NCI-H1417 (cell line): ENCODE measurements around the gene MRPL12.

Experiments used
- DNase-seq, 3 experiments: peaks; one replicate each; lab custom pipeline; 2025; lab: John Stamatoyannopoulos, UW

The MRPL12 gene

GRCh38 chr17:81682565-81683207 lies 20.5 kb upstream of the MRPL12 start:
- DNase-seq: peak in 1 of 3 experiments; percentile 42

DNA sequence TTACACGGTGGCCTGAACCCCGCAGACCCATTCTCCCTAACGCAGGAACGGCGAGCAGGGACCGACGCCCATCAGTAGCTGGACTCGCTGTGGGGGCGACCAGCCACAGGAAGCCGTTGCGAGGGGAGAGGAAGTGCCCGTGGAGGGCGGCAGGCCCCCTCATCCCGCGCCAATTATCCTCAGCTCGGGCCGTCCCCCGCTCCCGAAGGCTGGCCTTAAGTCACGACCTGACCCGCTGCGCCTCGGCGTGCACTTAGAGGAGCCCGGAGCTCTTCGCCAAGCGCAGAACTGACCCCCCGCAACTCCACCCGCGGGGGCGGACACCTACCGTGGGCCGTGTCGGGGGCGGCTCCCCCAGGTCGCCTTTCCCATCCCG lies 20.0 kb upstream of the MRPL12 start:
- DNase-seq: peak in 1 of 3 experiments; percentile 46

- DNase-seq: peak; percentile 99 to 100 (median 99)
Measured at GRCh38 chr17:81683584-81684441, 19.4 kb upstream of the MRPL12 start, which contains the start of the genes ARL16 and HGS. Gene ARL16, minus strand, starts transcription at chr17:81683797. Its CDS starts 44 bp downstream, at chr17:81683753. Gene HGS, plus strand, starts transcription at chr17:81684011. Its CDS starts 56 bp downstream, at chr17:81684067.

DNA sequence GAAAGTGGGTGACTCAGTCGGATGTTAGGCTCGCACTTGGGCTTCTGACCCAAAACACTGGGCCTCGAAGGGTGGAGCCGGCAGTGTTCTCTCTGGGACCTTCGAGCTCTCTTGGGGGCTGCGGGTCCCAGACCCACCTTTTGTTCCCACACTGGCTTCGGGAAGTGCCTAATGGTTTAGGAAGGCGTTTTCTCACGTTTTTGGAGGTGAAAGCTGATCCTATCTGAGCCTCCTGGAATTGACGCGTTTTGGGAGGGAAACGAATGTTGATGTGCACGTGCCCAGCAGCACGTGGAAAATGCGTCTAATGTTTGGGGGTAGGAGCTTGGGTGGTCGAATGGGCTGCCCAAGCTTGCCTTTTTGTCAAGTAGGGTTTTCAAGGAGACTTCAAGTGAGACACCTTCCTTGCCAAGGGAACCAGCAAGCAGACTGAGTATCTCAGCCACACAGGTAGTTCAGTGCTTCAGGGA lies 18.7 kb upstream of the MRPL12 start:
- no peak for DNase-seq

DNA sequence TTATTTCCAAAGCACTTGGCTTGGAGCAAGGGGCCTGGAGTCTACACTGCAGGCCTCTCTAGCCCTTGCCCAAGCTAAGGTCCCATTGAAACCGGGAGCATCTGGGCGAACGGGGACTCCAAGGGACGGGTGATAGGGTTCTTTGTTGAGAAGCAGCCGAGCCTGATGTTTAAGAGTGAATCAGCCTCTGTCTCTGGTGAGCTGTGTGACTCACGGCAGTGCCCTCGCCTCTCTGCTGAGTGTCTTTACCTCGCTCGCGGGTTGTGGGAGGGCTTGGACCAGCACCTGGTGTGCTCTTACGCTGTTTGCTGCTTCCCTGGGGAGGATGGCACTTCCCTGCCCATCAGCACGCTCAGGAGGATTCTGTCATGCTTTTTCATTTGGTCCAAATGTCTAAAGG lies 18.1 kb upstream of the MRPL12 start:
- no peak for DNase-seq

GRCh38 chr17:81686614-81687013 lies 16.6 kb upstream of the MRPL12 start:
- no peak for DNase-seq

DNA sequence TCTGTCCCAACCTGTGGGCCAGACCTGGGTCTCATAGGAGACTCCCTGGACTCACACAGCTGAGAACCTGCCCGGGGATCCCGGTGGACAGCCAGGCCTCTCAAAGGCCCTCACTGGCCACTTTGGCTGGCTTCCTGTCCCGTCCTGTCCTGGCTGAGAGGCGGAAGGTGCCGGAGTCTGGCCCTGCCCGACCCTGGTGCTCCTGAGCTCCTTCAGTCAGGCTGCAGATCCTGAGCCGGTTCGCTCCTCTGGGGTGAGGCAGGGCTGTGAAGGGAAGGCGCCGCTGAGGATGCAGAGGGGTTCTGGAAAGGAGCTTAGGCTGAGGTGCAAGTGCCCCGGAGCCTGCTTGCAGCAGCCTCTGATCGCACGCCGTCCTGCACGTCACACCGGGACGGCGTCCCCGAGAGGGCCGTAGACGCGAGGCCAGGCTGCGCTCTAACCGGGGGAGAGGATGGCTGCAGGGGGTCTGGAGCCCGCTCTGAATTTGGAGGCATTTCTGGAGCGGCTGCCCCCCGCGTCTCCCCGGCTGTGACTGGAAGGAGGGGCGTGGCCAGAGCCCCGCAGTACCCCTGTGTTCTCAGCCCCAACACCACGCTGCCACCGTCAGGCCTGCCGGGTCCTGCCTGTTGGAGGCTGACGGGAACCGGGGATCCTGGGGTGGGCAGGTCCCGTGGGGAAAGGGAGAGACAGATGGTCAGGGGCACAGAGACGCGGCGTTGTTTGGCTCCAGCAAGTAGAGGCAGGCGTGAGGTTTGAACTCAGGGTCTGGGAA lies 15.2 kb upstream of the MRPL12 start:
- DNase-seq: no peak

DNA sequence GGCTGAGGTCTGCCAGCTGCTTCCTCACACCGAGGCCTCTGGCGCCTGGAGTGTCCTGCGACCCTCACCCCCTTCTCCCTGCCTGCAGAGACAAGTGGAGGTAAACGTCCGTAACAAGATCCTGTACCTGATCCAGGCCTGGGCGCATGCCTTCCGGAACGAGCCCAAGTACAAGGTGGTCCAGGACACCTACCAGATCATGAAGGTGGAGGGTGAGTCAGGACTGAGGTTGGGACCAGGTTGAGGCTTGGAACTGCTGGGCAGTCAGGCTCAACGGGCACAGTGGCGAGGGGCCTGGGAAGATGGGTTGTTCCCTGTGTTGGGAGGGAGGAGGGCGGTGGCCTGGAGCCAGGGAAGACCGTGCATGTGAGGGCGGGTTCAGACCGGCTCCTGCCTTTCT lies 14.6 kb upstream of the MRPL12 start:
- no peak for DNase-seq

GRCh38 chr17:81690066-81690465 lies 13.1 kb upstream of the MRPL12 start:
- no peak for DNase-seq

GRCh38 chr17:81690549-81690948 lies 12.6 kb upstream of the MRPL12 start:
- DNase-seq: no peak

- no peak for DNase-seq
Measured at GRCh38 chr17:81691196-81691595, 12.0 kb upstream of the MRPL12 start.

GRCh38 chr17:81691608-81692007 lies 11.6 kb upstream of the MRPL12 start:
- DNase-seq: no peak

DNA sequence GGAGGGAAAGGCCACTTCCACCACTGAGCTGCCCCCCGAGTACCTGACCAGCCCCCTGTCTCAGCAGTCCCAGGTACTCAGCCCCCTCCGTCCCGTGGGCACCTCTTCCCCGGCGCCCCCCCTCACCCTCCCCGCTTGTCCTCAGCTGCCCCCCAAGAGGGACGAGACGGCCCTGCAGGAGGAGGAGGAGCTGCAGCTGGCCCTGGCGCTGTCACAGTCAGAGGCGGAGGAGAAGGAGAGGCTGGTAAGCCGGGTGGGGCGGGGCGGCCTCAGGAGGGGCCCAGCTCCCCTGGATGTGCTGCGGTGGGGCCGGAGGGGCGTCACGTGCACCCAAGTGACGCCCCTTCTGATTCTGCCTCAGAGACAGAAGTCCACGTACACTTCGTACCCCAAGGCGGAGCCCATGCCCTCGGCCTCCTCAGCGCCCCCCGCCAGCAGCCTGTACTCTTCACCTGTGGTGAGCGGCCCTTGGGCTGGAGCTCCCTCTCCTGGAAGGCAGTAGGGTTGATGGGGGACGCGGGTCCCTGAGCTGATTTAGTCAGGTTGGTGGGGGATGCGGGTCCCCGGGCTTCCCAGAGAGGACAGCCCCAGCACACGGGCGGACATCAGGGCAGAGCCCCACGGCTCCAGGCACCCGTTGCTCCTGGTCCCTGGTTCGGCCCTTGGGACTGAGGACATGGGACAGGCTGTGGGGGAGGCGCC lies 9.5 kb upstream of the MRPL12 start:
- no peak for DNase-seq

DNA sequence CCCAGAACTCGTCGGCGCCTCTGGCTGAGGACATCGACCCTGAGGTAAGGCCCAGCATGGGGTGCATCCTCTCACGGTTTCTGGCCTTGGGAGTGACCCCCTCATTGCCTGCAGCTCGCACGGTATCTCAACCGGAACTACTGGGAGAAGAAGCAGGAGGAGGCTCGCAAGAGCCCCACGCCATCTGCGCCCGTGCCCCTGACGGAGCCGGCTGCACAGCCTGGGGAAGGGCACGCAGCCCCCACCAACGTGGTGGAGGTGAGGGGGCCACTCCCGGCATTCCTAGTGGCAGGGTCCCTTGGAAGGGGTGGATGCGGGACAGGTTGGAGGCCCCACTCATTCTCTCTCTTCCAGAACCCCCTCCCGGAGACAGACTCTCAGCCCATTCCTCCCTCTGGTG lies 8.4 kb upstream of the MRPL12 start:
- no peak for DNase-seq

DNA sequence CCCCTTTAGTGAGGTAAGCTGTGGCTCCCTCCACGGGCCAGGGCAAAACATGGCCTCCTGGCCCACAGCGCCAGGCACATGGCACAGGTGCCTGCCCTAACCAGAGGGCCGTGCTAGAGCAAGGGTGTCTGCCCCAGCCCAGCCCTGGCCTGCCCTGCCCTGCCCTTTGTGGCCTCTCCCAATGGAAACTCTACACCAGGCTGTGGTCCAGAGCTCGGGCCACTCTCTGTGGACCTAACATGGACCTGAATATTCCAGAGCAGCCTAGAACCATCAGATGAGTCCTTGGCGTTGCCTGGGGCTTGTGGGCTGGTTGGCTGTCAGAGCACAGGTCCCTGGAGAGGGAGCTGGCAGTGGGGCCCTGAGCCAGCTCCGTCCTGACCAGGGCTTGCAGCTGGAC lies 8.0 kb upstream of the MRPL12 start:
- DNase-seq: no peak

DNA sequence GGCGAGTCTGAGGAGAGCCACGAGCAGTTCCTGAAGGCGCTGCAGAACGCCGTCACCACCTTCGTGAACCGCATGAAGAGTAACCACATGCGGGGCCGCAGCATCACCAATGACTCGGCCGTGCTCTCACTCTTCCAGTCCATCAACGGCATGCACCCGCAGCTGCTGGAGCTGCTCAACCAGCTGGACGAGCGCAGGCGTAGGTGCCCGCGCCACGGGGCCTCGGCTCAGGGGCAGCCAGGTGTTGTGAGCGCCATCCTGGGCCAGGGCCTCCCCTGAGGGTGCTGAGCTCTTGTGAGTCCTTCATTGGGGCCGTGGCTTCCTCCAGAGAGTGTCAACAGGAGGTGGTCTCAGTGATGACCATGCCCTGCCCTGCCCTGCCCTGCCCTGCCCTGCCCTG lies 7.4 kb upstream of the MRPL12 start:
- DNase-seq: no peak

DNA sequence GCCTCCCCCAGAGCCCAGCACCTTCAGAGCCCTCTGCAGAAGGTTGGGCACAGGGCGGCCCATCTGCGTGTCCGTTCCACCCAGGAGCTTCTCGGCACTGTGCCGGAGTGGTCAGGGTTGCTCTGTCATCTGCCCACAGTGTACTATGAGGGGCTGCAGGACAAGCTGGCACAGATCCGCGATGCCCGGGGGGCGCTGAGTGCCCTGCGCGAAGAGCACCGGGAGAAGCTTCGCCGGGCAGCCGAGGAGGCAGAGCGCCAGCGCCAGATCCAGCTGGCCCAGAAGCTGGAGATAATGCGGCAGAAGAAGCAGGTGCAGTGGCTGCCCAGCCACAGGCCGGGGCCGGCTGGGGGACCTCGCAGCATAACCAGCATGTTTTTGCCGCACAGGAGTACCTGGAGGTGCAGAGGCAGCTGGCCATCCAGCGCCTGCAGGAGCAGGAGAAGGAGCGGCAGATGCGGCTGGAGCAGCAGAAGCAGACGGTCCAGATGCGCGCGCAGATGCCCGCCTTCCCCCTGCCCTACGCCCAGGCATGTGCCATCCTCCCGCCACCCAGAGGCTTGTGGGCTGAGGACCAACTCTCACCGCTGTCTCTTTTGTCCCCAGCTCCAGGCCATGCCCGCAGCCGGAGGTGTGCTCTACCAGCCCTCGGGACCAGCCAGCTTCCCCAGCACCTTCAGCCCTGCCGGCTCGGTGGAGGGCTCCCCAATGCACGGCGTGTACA lies 6.8 kb upstream of the MRPL12 start:
- DNase-seq: no peak

DNA sequence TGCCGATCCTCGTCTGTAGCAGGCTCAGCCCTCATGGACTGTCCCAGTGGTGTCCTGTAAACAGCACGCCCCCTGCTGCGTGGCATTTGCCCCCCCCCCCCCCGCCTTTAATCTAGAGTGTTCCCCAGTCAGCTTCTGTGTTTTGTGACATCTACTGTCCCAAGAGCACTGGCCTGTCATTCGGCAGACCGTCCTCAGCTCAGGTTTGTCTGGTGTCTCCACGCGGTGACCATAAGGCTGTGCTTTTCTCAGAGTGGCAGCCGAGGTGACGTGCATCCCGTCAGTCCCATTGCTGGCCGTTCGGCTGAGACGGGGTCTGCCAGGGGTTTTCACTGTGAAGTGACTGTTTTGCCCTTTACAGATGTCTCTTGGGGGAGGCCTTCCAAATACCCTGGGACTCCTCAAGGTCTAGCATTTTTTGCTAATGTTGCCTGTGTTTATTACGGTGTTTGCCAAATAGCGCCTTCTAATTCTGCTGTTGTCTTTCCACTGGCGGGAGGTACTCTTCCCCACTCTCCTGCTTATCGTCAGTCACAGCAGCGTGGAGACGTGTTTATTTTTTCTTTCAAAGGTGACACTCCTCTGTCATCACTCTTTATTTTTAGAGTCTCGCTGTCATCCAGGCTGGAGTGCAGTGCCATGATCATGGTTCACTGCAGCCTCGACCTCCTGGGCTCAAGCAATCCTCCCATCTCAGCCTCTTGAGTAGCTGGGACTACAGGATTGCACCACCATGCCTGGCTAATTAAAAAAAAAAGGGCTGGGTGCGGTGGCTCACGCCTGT lies 5.7 kb upstream of the MRPL12 start:
- DNase-seq: no peak

GRCh38 chr17:81700353-81701287 lies 2.5 kb upstream of the MRPL12 start:
- DNase-seq: no peak
